ENCODE data around the gene HLA-DQA2.
"Not testable (repeated sequence)": the region's sequence is repeated elsewhere in the genome, so short reads cannot be mapped to it uniquely, and the experiment has no call there.

HLA-DQA2 gene

DNA sequence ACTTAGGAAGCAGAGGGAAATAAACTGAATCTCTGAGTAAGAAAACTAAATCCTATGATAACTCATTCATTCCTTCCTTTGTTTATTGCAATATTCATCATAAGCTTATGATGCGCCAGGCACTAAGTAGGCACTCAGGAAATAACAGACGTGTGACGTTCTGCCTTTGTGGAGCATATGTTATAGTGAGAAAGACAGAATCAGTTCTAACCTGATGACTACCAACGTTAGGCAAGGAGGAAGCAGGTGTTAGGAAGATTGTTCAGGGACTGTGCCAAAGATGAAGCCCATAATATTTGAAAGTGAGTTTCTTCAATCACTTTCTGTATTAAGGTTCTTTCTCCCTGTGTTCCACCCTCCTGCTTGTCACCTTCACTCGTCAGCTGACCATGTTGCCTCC lies 3.6 kb downstream of the HLA-DQA2 start (continued):
- TF ChIP-seq, protein P1, sequence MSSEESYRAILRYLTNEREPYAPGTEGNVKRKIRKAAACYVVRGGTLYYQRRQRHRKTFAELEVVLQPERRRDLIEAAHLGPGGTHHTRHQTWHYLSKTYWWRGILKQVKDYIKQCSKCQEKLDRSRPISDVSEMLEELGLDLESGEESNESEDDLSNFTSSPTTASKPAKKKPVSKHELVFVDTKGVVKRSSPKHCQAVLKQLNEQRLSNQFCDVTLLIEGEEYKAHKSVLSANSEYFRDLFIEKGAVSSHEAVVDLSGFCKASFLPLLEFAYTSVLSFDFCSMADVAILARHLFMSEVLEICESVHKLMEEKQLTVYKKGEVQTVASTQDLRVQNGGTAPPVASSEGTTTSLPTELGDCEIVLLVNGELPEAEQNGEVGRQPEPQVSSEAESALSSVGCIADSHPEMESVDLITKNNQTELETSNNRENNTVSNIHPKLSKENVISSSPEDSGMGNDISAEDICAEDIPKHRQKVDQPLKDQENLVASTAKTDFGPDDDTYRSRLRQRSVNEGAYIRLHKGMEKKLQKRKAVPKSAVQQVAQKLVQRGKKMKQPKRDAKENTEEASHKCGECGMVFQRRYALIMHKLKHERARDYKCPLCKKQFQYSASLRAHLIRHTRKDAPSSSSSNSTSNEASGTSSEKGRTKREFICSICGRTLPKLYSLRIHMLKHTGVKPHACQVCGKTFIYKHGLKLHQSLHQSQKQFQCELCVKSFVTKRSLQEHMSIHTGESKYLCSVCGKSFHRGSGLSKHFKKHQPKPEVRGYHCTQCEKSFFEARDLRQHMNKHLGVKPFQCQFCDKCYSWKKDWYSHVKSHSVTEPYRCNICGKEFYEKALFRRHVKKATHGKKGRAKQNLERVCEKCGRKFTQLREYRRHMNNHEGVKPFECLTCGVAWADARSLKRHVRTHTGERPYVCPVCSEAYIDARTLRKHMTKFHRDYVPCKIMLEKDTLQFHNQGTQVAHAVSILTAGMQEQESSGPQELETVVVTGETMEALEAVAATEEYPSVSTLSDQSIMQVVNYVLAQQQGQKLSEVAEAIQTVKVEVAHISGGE (tag by site-specific recombination; conservative IDR thresholded peaks at IDR 0.05; ENCODE audit: low read depth): no peak
- no peak for TF ChIP-seq ZNF561 (tag by site-specific recombination; IDR thresholded peaks at IDR 0.05; ENCODE audit: borderline replicate concordance)

DNA sequence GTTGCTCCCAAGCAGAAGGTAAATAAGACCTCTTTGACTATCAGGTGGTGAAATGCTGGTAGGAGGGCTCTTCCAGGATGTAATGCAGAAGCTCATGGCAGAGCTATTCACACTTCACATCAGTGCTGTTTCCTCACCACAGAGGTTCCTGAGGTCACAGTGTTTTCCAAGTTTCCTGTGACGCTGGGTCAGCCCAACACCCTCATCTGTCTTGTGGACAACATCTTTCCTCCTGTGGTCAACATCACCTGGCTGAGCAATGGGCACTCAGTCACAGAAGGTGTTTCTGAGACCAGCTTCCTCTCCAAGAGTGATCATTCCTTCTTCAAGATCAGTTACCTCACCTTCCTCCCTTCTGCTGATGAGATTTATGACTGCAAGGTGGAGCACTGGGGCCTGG lies 4.5 kb downstream of the HLA-DQA2 start:
- H3K4me3 ChIP-seq (ENCODE audit: low read depth, low read length); H3K27ac ChIP-seq (ENCODE audit: extremely low read depth, low read depth, low read length); POLR2A ChIA-PET; CTCF ChIA-PET; H3K4me1 ChIP-seq (ENCODE audit: control insufficient read depth, insufficient read depth, low read length); H3K36me3 ChIP-seq (ENCODE audit: control insufficient read depth in 2 of 2, insufficient read depth in 1 of 2, low read length in 2 of 2); H3K9me3 ChIP-seq (ENCODE audit: control insufficient read depth, insufficient read depth, low read depth, low read length): not testable (repeated sequence)

DNA sequence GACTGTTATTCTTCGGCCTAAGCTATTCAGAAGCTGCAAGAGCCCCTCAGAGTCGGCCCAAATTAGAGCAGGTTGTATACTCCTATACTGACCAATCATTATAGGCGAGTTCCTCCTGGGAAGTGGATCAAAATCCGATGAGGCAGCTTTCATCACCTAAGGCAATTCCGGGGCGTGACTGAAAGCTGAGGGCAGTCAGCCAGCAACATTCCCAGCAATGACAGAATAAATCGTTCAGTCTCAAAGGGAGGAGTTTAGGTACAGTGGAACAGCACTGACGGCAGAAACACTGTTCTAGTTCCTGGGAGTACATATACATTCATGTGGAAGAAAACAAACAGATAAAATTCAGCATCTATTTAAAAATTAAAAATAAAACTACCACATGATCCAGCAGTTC lies 11.4 kb downstream of the HLA-DQA2 start:
- Histone ChIP-seq H3K27ac (ENCODE audit: extremely low read depth, low read depth, low read length) (no peak overlapping the region), H3K9me3 (ENCODE audit: control insufficient read depth, insufficient read depth, low read depth, low read length) (no peaks in the 10 kb centered on the region), H3K4me1 (ENCODE audit: control insufficient read depth, insufficient read depth, low read length) (no peaks in the 10 kb centered on the region), H3K4me3 (ENCODE audit: low read depth, low read length) (no peak overlapping the region), H3K36me3 (ENCODE audit: control insufficient read depth in 2 of 2, insufficient read depth in 1 of 2, low read length in 2 of 2) (no peaks in the 10 kb centered on the region)
- ChIA-PET POLR2A (no interaction called here), CTCF (interaction anchor here (0.6 to 1.5 kb wide), 3 partner anchors 11 to 516 kb away, joined by 3 to 4 read pairs (median 3); partner anchors contain the start of gene HLA-DQA2)
- TF ChIP-seq ZNF19 (tag by site-specific recombination; IDR thresholded peaks at IDR 0.05; ENCODE audit: low read depth): no peak
- no peak for TF ChIP-seq ZFHX2 (tag by site-specific recombination; conservative IDR thresholded peaks at IDR 0.05)
- TF ChIP-seq, protein P2, sequence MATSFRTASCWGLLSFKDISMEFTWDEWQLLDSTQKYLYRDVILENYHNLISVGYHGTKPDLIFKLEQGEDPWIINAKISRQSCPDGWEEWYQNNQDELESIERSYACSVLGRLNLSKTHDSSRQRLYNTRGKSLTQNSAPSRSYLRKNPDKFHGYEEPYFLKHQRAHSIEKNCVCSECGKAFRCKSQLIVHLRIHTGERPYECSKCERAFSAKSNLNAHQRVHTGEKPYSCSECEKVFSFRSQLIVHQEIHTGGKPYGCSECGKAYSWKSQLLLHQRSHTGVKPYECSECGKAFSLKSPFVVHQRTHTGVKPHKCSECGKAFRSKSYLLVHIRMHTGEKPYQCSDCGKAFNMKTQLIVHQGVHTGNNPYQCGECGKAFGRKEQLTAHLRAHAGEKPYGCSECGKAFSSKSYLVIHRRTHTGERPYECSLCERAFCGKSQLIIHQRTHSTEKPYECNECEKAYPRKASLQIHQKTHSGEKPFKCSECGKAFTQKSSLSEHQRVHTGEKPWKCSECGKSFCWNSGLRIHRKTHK (tag by site-specific recombination; IDR thresholded peaks at IDR 0.05): no peak
- no peak for TF ChIP-seq ZNF670 (tag by site-specific recombination; IDR thresholded peaks at IDR 0.05; ENCODE audit: low read depth)
- TF ChIP-seq, protein P3, sequence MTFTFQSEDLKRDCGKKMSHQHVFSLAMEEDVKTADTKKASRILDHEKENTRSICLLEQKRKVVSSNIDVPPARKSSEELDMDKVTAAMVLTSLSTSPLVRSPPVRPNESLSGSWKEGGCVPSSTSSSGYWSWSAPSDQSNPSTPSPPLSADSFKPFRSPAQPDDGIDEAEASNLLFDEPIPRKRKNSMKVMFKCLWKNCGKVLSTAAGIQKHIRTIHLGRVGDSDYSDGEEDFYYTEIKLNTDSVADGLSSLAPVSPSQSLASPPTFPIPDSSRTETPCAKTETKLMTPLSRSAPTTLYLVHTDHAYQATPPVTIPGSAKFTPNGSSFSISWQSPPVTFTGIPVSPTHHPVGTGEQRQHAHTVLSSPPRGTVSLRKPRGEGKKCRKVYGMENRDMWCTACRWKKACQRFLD (tag by site-specific recombination; IDR thresholded peaks at IDR 0.05): no peak
- TF ChIP-seq ZNF2 (tag by site-specific recombination; IDR thresholded peaks at IDR 0.05): no peak
- TF ChIP-seq BCL11A (tag by site-specific recombination; IDR thresholded peaks at IDR 0.05; ENCODE audit: low read depth): no peak
- TF ChIP-seq ZNF677 (tag by site-specific recombination; IDR thresholded peaks at IDR 0.05): no peak
- no peak for TF ChIP-seq ZNF138 (tag by site-specific recombination; IDR thresholded peaks at IDR 0.05; ENCODE audit: borderline replicate concordance)
- no peak for TF ChIP-seq ZNF791 (tag by site-specific recombination; IDR thresholded peaks at IDR 0.05)
- TF ChIP-seq ZNF785 (tag by site-specific recombination; IDR thresholded peaks at IDR 0.05): no peak
- TF ChIP-seq ZFP3 (tag by site-specific recombination; IDR thresholded peaks at IDR 0.05; ENCODE audit: low read depth): no peak
- no peak for TF ChIP-seq ZNF621 (tag by site-specific recombination; IDR thresholded peaks at IDR 0.05)
- TF ChIP-seq, protein P4, sequence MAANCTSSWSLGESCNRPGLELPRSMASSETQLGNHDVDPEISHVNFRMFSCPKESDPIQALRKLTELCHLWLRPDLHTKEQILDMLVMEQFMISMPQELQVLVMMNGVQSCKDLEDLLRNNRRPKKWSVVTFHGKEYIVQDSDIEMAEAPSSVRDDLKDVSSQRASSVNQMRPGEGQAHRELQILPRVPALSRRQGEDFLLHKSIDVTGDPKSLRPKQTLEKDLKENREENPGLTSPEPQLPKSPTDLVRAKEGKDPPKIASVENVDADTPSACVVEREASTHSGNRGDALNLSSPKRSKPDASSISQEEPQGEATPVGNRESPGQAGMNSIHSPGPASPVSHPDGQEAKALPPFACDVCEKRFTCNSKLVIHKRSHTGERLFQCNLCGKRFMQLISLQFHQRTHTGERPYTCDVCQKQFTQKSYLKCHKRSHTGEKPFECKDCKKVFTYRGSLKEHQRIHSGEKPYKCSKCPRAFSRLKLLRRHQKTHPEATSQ (tag by site-specific recombination; IDR thresholded peaks at IDR 0.05): no peak
- no peak for TF ChIP-seq ZNF48 (tag by site-specific recombination; IDR thresholded peaks at IDR 0.05)
- TF ChIP-seq ZNF76 (tag by site-specific recombination; IDR thresholded peaks at IDR 0.05; ENCODE audit: borderline replicate concordance, low read depth): no peak
- TF ChIP-seq, protein P5, sequence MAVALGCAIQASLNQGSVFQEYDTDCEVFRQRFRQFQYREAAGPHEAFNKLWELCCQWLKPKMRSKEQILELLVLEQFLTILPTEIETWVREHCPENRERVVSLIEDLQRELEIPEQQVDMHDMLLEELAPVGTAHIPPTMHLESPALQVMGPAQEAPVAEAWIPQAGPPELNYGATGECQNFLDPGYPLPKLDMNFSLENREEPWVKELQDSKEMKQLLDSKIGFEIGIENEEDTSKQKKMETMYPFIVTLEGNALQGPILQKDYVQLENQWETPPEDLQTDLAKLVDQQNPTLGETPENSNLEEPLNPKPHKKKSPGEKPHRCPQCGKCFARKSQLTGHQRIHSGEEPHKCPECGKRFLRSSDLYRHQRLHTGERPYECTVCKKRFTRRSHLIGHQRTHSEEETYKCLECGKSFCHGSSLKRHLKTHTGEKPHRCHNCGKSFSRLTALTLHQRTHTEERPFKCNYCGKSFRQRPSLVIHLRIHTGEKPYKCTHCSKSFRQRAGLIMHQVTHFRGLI (tag by site-specific recombination; IDR thresholded peaks at IDR 0.05): no peak

Measured in HEK293 (cell line).